Mesodermal cell (in vitro differentiated cells): Measurements from ENCODE around the gene ANGPTL2.

Experiments
- H3K27ac ChIP-seq: 2 replicates; pipeline ENCODE4 v1.7.0; 2013; ENCODE audit warnings: mild to moderate bottlenecking, low read depth, low read length, moderate library complexity; ENCODE audit not compliant: severe bottlenecking
- H3K36me3 ChIP-seq: 2 replicates; pipeline ENCODE4 v1.7.1; 2013; ENCODE audit warnings: mild to moderate bottlenecking, low read length, moderate library complexity; ENCODE audit not compliant: control insufficient read depth, insufficient read depth
- H3K4me1 ChIP-seq: one replicate; pipeline ENCODE4 v1.7.1; 2013; ENCODE audit warnings: mild to moderate bottlenecking, low read length; ENCODE audit not compliant: insufficient read depth, control insufficient read depth, poor library complexity, severe bottlenecking
- H3K4me3 ChIP-seq: 2 replicates; pipeline ENCODE4 v1.7.0; 2013; ENCODE audit warnings: low read length, control low read depth, mild to moderate bottlenecking; ENCODE audit not compliant: insufficient read depth, poor library complexity, severe bottlenecking; ENCODE audit errors: extremely low read depth
- H3K9me3 ChIP-seq: 2 replicates; pipeline ENCODE4 v1.7.1; 2013; ENCODE audit warnings: mild to moderate bottlenecking, low read length, moderate library complexity; ENCODE audit not compliant: control insufficient read depth
- WGBS, 2 experiments: methylation state at CpG; one replicate each; pipeline ENCODE4 v1.1.5; 2013; ENCODE audit warnings: missing lambda C conversion rate in 2 of 2; ENCODE audit not compliant: insufficient coverage in 2 of 2; 5-methylcytosine and 5-hydroxymethylcytosine counted together

The ANGPTL2 gene

DNA sequence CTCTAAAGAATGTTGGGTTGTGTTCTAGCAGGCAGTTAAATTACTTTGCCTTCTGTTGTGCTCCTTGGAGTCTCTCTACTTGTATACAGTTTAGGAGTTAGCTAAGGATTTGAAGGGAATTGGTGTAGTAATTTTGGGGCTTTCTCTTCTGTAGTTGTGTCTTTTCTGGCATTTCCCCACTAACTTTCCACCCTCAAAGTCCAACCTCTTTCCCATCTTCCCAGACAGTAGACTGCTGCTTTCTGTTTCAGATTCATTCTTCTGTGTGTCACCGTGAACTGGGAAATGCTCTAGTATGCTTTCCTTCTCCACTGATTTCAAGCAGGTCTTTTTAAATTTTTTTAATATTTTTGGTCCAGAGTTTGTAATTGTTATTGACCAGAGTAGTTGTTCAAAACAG lies 4.5 kb upstream of the ANGPTL2 start:
- Histone ChIP-seq H3K36me3 (no peaks in the 10 kb centered on the region), H3K27ac (no peak overlapping the region), H3K4me1 (peaks cover 28% of the 10 kb centered on the region), H3K9me3 (no peaks in the 10 kb centered on the region), H3K4me3 (no peak overlapping the region)
- 100% methylated on average over 1 of the region's 1 CpG; no CpG with 5 or more reads in 1 of the 2 experiments for WGBS, 2 experiments

DNA sequence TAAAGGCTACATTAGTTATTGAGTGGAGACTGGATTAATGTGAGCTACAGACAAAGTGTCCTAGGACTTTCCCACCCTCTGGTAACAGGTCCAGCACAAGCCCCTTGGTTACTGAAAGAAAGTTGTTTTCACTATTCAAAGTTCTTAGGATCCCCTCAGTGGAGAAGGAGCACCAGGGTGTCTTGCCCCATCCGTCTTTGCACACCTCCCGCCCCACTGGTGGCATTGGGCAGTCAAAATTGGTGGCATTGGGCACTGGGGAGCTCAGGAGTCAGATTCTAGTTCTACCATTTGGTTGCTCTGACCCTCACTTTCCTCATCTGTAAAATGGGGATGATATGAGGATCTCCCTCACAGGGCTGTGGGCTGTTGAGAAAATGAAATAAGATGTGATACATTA lies 2.4 kb upstream of the ANGPTL2 start:
- 88 to 93% methylated on average over 2 of the region's 2 CpGs for WGBS, 2 experiments
- no peaks in the 10 kb centered on the region for H3K9me3 ChIP-seq
- H3K4me1 ChIP-seq, result peaks cover 14% of the 10 kb centered on the region
- H3K4me3 ChIP-seq, result no peak overlapping the region
- no peak overlapping the region for H3K27ac ChIP-seq
- H3K36me3 ChIP-seq, result no peaks in the 10 kb centered on the region

DNA sequence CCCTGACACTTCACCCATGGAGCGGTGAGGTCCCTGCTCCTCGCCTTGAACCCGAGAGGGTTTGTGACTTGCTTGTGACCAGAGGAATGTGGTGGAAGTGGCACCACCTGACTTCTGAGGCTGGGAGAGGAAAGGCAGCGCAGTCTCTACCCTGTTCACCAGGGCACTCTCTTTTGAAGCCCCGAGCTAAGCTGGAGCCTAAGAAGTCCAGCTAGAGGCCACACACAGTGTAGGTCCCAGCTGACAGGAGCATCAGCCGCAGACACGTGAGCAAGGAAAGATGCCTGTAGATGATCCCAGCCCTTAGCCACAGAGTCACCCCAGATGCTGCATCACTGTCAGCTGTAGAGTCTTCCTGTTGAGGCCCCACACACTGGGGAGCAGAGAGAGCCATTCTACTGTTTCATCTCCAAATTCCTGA lies 1.7 kb upstream of the ANGPTL2 start:
- peaks cover 11% of the 10 kb centered on the region for H3K4me1 ChIP-seq
- H3K9me3 ChIP-seq, result no peaks in the 10 kb centered on the region
- no peak overlapping the region for H3K4me3 ChIP-seq
- 85 to 90% methylated on average over 6 to 7 of the region's 7 CpGs for WGBS, 2 experiments
- H3K27ac ChIP-seq, result no peak overlapping the region
- no peaks in the 10 kb centered on the region for H3K36me3 ChIP-seq

DNA sequence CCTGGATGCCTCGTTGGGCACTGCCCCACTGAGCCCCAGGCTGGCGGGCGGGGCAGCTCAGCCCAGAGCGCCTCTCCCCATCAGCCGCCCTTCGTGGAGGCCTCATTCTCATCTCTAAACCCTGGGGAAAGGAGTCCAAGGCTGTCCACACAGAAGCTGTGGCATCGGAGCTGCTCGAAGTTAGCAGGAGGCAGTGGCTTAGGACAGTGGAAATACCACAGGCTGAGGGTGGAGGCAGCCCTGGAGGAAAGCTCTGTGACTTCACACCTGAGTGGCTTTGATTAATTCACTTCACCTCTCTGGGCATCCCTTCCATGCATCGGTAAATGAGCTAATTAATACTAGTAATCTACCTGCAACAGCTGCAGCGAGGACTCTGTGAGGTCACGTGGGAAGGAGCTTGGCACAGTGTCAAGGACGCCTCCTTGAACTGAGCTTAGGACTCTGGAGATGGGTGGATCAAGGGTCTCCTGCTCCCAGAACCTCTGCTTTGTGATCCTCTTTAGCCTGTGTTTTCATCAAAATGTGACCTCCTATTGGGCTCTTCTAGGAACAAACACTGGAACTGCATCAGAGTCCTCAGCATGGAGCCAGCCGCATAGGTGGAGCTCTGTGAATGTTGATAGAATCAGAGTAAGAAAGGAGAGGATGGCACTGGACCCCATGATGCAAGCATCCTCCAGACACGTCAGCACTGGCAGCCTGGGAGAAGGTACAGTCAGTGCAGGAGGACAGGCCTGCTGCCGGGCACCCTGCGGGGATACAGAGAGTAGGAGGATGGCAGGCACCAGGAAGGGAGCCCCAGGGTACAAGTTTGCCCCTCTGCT lies 842 bp upstream of the ANGPTL2 start:
- H3K4me3 ChIP-seq, result peak overlapping the region; percentile 60
- no peaks in the 10 kb centered on the region for H3K9me3 ChIP-seq
- peak overlapping the region; percentile 60 for H3K27ac ChIP-seq
- WGBS, 2 experiments, result 55 to 62% methylated on average over 12 to 13 of the region's 16 CpGs
- H3K36me3 ChIP-seq, result no peaks in the 10 kb centered on the region
- H3K4me1 ChIP-seq, result peaks cover 16% of the 10 kb centered on the region

DNA sequence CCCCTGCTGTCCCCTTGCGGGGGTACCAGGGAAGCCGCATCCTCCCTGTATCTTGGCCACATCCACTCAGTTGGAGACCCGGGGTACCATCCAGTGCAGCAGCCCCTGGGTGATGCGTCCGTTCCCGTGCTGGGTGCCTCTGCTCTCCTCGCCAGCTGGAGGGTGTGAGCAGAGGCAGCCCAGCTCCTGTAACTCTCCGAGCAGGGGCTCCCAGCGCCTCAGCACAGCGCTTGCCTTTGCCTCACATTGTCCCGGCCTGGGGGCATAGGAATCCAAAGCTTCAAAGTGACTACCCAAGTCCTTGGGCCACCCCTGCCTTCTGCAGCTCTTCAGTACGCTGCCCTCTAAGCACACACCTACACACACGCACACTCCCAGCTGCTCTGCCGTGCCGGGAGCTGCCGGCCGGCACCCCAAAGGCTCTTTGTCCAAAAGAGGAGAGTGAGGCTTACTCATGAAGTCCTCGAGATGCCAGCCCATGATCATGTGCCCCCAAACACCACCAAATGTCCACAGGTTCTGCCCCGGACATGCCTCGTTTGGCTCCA lies 733 bp downstream of the ANGPTL2 start:
- peaks cover 30% of the 10 kb centered on the region for H3K4me1 ChIP-seq
- H3K27ac ChIP-seq, result peak overlapping the region; percentile 73
- H3K36me3 ChIP-seq, result no peaks in the 10 kb centered on the region
- H3K9me3 ChIP-seq, result no peaks in the 10 kb centered on the region
- 19 to 22% methylated on average over 15 to 20 of the region's 20 CpGs for WGBS, 2 experiments
- peak overlapping the region; percentile 60 for H3K4me3 ChIP-seq

DNA sequence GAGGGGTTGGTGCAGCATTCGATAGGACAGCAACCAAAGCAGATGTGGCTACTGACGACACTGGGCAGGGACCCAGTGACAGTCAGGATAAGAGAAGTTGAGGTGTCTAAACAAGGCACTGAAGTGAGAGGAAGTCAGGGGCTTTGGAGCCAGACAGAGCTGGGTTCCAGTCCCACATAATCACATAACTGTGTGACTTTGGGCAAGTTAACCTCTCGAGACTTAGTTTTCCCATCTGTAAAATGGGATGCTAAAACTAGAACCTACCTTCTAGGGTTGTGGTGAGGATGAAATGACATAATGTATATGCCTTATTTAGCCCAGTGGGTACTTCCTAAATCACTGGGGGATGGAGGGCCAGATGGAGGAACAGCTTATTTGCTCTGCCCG lies 3.1 kb downstream of the ANGPTL2 start:
- Histone ChIP-seq H3K4me3 (no peak overlapping the region), H3K4me1 (peaks cover 38% of the 10 kb centered on the region), H3K27ac (no peak overlapping the region), H3K36me3 (no peaks in the 10 kb centered on the region), H3K9me3 (no peaks in the 10 kb centered on the region)
- 90 to 97% methylated on average over 3 of the region's 4 CpGs for whole genome bisulfite sequencing, 2 experiments

DNA sequence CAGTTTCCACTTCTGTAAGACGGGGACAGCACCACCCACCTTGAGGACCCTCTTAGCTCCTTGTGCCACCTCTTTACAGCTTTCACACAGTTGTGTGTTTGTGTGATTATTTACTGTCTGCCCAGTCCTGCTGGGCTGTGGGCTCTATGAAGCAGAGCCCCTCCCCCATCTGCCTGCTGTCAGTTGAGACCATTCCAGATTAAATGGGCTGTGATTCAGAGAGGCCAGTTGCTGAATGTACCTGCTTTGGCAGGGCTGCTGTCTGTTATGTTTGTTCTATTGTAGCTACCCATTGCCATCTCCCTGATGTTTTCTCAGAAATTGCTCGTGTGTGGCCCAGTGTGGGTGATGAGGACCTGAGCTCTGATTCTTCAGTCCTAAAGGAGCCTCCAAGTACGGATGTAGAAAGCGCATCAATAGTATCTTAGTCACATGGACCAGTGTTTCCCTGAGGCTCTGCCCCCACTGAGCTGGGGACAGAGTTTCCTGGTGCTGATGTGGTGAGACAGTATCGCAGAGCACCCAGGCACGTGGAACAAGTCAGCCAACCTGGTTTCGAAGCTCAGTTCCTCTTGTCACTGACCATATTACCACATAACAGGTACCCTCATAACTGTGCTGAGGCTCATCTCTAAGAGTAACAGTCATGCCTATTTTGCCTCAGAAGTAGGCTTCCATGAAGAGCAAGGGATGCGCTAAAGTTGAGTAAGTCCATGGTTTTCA lies 3.7 kb downstream of the ANGPTL2 start:
- Histone ChIP-seq H3K4me3 (no peak overlapping the region), H3K36me3 (no peaks in the 10 kb centered on the region), H3K4me1 (peaks cover 38% of the 10 kb centered on the region), H3K9me3 (no peaks in the 10 kb centered on the region), H3K27ac (no peak overlapping the region)
- WGBS, 2 experiments, result 89 to 96% methylated on average over 4 to 6 of the region's 8 CpGs

DNA sequence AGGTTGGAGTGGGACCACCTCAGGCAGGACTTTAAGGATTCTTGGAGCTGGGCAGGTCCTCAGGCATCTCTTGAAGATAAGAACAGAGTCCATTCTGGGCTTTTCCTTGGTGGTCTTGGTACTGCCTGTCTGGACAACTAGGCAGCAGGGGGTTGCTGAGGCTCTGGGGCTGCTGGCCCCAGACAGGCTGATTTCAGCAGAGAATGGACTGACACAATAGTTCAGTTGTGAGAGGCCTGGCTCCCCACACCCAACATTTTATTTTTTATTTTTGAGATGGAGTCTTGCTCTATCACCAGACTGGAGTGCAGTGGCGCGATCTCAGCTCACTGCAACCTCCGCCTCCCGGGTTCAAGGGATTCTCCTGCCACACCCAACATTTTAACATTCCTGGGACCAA lies 4.6 kb downstream of the ANGPTL2 start:
- 95 to 100% methylated on average over 2 to 4 of the region's 4 CpGs for WGBS, 2 experiments
- Histone ChIP-seq H3K4me3 (no peak overlapping the region), H3K36me3 (no peaks in the 10 kb centered on the region), H3K9me3 (no peaks in the 10 kb centered on the region), H3K4me1 (peaks cover 34% of the 10 kb centered on the region), H3K27ac (no peak overlapping the region)

DNA sequence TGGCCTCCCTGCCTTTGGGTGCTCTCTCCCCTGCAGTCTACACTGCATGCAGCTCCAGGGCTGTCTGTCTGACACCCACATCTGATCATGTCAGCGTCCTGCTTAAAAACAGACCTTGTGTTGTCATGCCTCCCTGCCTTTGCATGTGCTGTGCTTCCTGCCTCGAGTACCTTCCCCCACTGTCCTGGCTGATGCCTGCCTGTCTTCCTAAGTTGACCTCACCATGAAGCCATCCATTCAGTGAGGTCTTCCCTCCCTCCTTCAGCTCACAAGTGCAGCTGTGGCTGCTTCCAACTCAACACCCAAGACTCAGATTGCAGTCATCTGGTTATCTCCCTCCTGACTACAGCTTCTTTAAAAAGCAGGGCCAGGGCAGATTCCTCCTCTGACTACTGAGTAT lies 5.5 kb downstream of the ANGPTL2 start:
- 62 to 86% methylated on average over 2 of the region's 2 CpGs for WGBS, 2 experiments
- H3K27ac ChIP-seq, result no peak overlapping the region
- no peaks in the 10 kb centered on the region for H3K9me3 ChIP-seq

DNA sequence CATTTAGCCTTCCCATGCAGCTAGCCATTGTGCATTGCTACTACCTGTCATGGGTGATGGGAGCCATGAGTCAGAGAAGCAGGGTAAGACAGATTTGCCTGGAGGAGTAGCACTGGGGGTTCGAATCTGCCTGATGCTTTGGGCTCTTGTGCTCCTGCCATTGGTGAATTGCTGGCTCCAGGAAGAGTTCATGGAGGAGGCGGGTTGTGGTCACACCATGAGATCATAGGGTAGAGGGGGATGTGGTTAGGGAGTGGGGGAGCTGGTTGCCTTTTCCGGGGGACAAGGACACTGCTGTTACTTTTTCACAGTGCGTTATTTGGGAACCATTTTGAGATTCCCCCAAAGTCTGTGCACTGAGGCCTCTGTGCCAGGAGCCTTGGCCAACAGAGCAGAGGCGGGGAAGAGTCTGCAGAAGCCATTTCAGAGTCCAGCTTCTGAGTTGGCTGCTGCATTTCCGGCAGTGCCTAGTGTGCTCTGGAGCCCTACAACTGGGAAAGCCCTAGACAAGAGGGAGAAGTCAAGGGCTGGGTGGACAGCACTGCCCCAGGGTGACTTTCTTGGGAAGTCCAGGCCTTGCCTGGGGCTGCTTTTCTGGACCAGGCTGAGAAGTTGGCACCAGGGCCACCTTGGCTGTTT lies 6.2 kb downstream of the ANGPTL2 start:
- WGBS, 2 experiments, result 95 to 97% methylated on average over 4 of the region's 6 CpGs
- Histone ChIP-seq H3K4me3 (no peak overlapping the region), H3K27ac (no peak overlapping the region), H3K9me3 (no peaks in the 10 kb centered on the region), H3K36me3 (no peaks in the 10 kb centered on the region), H3K4me1 (peaks cover 29% of the 10 kb centered on the region)

More for the DNA sequence above, 5.5 kb downstream of the ANGPTL2 start:
- Histone ChIP-seq H3K36me3 (no peaks in the 10 kb centered on the region), H3K4me1 (peaks cover 34% of the 10 kb centered on the region), H3K4me3 (no peak overlapping the region)
